ENCODE data around the gene WDR64.

WDR64 gene

DNA sequence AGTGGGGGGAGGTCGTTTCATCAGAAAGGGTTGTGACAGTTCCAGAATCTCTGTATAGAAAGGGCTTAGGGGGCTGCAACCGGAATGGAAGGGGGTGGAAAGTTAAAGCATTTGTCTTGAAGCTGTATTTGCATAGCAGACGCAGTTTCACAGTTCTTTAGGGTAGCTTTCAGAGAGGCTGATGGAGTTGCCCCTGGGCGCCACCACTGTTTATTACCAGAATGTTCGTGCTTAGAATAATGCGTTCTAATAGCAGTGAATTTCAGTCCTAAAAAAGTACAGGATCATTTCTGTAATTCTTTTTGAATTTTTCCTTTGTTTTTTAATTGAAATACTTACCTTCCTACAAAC, 197.2 kb downstream of the WDR64 start:
- peaks cover 3% of the 10 kb centered on the region for H3K4me1 ChIP-seq (ENCODE audit: control insufficient read depth, insufficient read depth, low read length)
- H3K36me3 ChIP-seq (ENCODE audit: control insufficient read depth, insufficient read depth, low read length): peaks cover 9% of the 10 kb centered on the region
- no peaks in the 10 kb centered on the region for H3K9me3 ChIP-seq (ENCODE audit: control insufficient read depth, insufficient read depth, low read length)
- peak overlapping the region; percentile 99 for H3K4me3 ChIP-seq (ENCODE audit: low read depth, low read length)
- no peaks in the 10 kb centered on the region for H3K27me3 ChIP-seq (ENCODE audit: control insufficient read depth, insufficient read depth, low read length)
- H3K9ac ChIP-seq (ENCODE audit: low read depth, low read length): no peak overlapping the region

Data from iPS-15b (cell line).